Measurements from ENCODE around the gene IL20RB. TPM values are rescaled to one million over a fixed set of nuclear protein-coding genes. Genes with fewer than 3 reads are reported as not detected.
A peak's percentile ranks its signal among the peaks of the same experiment; 100 is the strongest.
"Not testable (repeated sequence)": the region's sequence is repeated elsewhere in the genome, so short reads cannot be mapped to it uniquely, and the experiment has no call there.

The IL20RB gene
- total and polyA plus RNA-seq, 2 donors from 2014 or later = 0.79 TPM; not detected in 1

- Histone ChIP-seq H3K4me1 (ENCODE audit: control insufficient read depth in 2 of 3, insufficient read depth in 2 of 3, low read depth in 1 of 3, low read length in 3 of 3) (peaks cover 0 to 4% (median 2%) of the 10 kb centered on the region in 3 donors), H3K9me3 (ENCODE audit: control insufficient read depth in 2 of 3, insufficient read depth in 1 of 3, low read length in 3 of 3) (no peaks in the 10 kb centered on the region), H3K4me3 (ENCODE audit: low read length in 3 of 3) (no peak overlapping the region), H3K9ac (ENCODE audit: low read length in 3 of 3) (no peak overlapping the region), H3K27me3 (ENCODE audit: control insufficient read depth, insufficient read depth, low read length) (no peaks in the 10 kb centered on the region), H3K36me3 (ENCODE audit: control insufficient read depth in 2 of 3, insufficient read depth in 3 of 3, low read length in 3 of 3) (no peaks in the 10 kb centered on the region), H3K27ac (ENCODE audit: low read depth in 2 of 2, low read length in 2 of 2) (no peak overlapping the region)
- no peak for DNase-seq
- no peak for FAIRE-seq
- intact Hi-C loops (cut with DNase I) = loop anchor here (10.0 kb wide), 1 partner anchor 256 kb away; the partner anchor contains the start of gene STAG1
- TF ChIP-seq, protein P1, sequence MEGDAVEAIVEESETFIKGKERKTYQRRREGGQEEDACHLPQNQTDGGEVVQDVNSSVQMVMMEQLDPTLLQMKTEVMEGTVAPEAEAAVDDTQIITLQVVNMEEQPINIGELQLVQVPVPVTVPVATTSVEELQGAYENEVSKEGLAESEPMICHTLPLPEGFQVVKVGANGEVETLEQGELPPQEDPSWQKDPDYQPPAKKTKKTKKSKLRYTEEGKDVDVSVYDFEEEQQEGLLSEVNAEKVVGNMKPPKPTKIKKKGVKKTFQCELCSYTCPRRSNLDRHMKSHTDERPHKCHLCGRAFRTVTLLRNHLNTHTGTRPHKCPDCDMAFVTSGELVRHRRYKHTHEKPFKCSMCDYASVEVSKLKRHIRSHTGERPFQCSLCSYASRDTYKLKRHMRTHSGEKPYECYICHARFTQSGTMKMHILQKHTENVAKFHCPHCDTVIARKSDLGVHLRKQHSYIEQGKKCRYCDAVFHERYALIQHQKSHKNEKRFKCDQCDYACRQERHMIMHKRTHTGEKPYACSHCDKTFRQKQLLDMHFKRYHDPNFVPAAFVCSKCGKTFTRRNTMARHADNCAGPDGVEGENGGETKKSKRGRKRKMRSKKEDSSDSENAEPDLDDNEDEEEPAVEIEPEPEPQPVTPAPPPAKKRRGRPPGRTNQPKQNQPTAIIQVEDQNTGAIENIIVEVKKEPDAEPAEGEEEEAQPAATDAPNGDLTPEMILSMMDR (IDR thresholded peaks at IDR 0.05; ENCODE audit: borderline replicate concordance, extremely low read depth, insufficient read depth) = no peak
These were observed 53.4 kb downstream of the IL20RB start for GRCh38 chr3:137011153-137011552.

DNA sequence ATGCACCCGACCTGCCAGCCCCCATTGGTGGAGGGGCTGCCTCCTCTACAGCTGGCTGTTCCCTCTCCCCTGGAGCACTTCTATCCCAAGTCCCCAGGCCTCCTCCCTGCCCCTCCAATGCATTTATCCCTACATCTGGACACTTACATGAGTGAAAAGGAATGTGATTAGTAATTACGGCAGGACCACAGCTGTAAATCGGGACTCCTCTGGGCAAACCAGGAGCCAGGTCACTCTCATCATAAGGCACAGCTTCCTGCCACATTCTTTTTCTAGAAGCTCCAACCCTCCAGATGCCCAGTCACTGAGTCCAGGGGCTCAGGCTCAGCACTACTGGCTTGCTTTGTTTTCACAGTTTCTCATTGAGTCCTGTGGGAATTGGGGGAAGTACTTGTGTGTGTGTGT, 54.3 kb downstream of the IL20RB start:
- no peak for FAIRE-seq
- intact Hi-C loops (cut with DNase I) = loop anchor here (10.0 kb wide), 1 partner anchor 257 kb away; the partner anchor contains the start of gene STAG1
- no peak overlapping the region for H3K9ac ChIP-seq (ENCODE audit: low read length in 3 of 3)

DNA sequence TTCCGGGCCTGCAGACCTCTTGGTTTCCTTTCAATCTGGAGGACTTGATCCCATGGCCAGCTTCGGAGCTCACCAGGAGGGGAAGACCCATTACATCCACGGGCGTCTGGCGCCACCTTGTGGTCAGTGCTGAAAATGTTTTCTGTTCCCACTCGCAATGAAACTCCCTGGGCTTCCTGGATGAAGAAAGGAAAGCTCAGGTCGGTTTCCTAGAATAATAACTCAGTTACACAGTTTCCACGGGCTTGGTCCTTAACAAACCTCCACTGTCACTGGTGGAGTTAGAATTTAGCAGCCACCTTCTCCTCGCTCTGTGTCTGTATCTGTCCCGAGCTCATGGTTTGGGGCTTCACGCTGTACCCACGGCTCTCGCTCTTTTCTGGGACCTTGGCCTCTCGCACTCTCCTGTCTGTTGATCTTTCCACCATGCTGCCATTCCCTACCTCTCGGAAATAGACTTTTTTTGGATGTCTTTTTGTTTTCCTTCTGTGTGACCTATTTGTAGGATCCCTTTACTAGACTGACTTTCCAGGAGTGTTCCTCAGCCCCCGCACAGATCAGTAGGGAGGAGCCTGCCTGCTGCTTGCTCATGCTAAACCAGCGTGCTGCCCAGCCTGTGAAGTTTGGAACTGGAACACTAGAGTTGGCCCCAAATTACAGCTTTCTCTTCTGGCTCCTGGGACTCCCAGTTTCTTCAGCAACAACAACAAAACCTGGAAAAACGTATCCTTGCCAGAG, 56.3 kb downstream of the IL20RB start:
- H3K4me1 ChIP-seq (ENCODE audit: control insufficient read depth in 2 of 3, insufficient read depth in 2 of 3, low read depth in 1 of 3, low read length in 3 of 3) = peaks cover 0 to 4% (median 2%) of the 10 kb centered on the region in 3 donors
- H3K4me3 ChIP-seq (ENCODE audit: low read length in 3 of 3) = peak overlapping the region; percentile 72 to 88 (median 83)
- intact Hi-C loops (cut with DNase I) = loop anchor here (10.0 kb wide), 1 partner anchor 259 kb away; the partner anchor contains the start of gene STAG1
- no peaks in the 10 kb centered on the region for H3K36me3 ChIP-seq (ENCODE audit: control insufficient read depth in 2 of 3, insufficient read depth in 3 of 3, low read length in 3 of 3)
- H3K9ac ChIP-seq (ENCODE audit: low read length in 3 of 3) = peak overlapping the region; percentile 7 to 82 (median 73)
- peak; percentile 95 for FAIRE-seq
- DNase-seq = peak; percentile 92 to 96 (median 93)
- no peaks in the 10 kb centered on the region for H3K27me3 ChIP-seq (ENCODE audit: control insufficient read depth, insufficient read depth, low read length)
- peak overlapping the region; percentile 45 for H3K27ac ChIP-seq (ENCODE audit: low read depth in 2 of 2, low read length in 2 of 2)
- TF ChIP-seq, protein P1 (IDR thresholded peaks at IDR 0.05; ENCODE audit: borderline replicate concordance, extremely low read depth, insufficient read depth) = peak; percentile 95
- no peaks in the 10 kb centered on the region for H3K9me3 ChIP-seq (ENCODE audit: control insufficient read depth in 2 of 3, insufficient read depth in 1 of 3, low read length in 3 of 3)

More for the DNA sequence above, 54.3 kb downstream of the IL20RB start:
- no peaks in the 10 kb centered on the region for H3K36me3 ChIP-seq (ENCODE audit: control insufficient read depth in 2 of 3, insufficient read depth in 3 of 3, low read length in 3 of 3)
- TF ChIP-seq, protein P1 (IDR thresholded peaks at IDR 0.05; ENCODE audit: borderline replicate concordance, extremely low read depth, insufficient read depth) = no peak
- no peaks in the 10 kb centered on the region for H3K27me3 ChIP-seq (ENCODE audit: control insufficient read depth, insufficient read depth, low read length)
- DNase-seq = no peak
- H3K4me1 ChIP-seq (ENCODE audit: control insufficient read depth in 2 of 3, insufficient read depth in 2 of 3, low read depth in 1 of 3, low read length in 3 of 3) = peaks cover 0 to 4% (median 2%) of the 10 kb centered on the region in 3 donors
- no peak overlapping the region for H3K4me3 ChIP-seq (ENCODE audit: low read length in 3 of 3)
- H3K9me3 ChIP-seq (ENCODE audit: control insufficient read depth in 2 of 3, insufficient read depth in 1 of 3, low read length in 3 of 3) = no peaks in the 10 kb centered on the region
- no peak overlapping the region for H3K27ac ChIP-seq (ENCODE audit: low read depth in 2 of 2, low read length in 2 of 2)

DNA sequence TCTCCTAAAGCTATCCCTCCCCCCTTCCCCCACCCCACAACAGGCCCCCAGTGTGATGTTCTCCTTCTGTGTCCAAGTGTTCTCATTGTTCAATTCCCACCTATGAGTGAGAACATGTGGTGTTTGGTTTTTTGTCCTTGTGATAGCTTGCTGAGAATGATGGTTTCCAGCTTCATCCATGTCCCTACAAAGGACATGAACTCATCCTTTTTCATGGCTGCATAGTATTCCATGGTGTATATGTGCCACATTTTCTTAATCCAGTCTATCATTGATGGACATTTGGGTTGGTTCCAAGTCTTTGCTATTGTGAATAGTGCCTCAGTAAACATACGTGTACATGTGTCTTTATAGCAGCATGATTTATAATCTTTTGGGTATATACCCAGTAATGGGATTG, 59.5 kb downstream of the IL20RB start:
- intact Hi-C loops (cut with DNase I) = loop anchor here (10.0 kb wide), 1 partner anchor 263 kb away; the partner anchor contains the start of gene STAG1
- not testable (repeated sequence) for H3K9ac ChIP-seq (ENCODE audit: low read length in 3 of 3); H3K4me1 ChIP-seq (ENCODE audit: control insufficient read depth in 2 of 3, insufficient read depth in 2 of 3, low read depth in 1 of 3, low read length in 3 of 3); H3K27ac ChIP-seq (ENCODE audit: low read depth in 2 of 2, low read length in 2 of 2); FAIRE-seq; DNase-seq; H3K9me3 ChIP-seq (ENCODE audit: control insufficient read depth in 2 of 3, insufficient read depth in 1 of 3, low read length in 3 of 3); H3K4me3 ChIP-seq (ENCODE audit: low read length in 3 of 3); H3K27me3 ChIP-seq (ENCODE audit: control insufficient read depth, insufficient read depth, low read length); H3K36me3 ChIP-seq (ENCODE audit: control insufficient read depth in 2 of 3, insufficient read depth in 3 of 3, low read length in 3 of 3)
